HG02678 (cell line): Measurements from ENCODE around the gene TGFA.

Experiments used
- ATAC-seq: cut with Tn5 transposase; IDR thresholded peaks from one replicate; pipeline ENCODE4 v1.9.1; 2021; ENCODE audit warnings: mild to moderate bottlenecking, moderate library complexity; ENCODE audit not compliant: unreplicated experiment

The TGFA gene

DNA sequence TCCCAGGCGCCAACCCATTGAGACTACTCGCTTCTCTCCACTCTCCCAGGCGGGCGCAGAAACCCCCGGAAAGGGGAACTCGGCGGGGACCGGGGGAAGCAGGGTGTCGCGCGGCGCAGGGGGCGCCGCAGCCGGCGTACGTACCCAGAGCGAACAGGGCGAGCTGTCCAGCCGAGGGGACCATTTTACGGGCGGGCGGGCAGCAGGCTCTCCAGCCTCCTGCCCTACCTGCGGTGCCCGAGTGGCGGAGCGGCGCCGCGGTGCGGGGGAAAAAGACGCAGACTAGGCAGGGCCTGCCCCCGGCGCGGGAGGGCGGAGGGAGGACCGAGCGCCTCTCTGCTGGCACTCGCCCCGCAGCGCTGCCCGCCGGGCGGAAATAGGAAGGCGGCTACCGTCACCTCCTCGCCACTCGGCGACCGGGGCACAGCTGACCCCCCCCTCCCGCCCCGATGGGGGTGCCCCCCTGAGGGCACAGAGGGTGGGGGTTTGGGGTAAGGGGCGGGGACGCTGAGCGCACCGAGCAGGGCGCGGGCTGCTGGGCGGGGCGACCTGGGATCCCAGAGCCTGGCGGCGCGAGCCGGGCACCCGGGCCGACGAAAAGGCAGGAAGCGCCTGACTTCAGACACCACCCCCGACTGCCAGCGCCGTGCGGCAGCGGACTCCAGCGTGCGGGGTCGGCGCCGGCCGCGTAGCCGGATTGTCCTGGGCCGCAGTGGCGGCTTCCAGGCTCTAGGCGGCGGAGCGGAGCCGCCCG lies at the start of gene TGFA:
TGFA (minus strand) TSS at position 243 of the 754 bp plus-strand sequence; CDS start at position 184, 59 bp downstream.
- peak; percentile 74 for ATAC-seq

DNA sequence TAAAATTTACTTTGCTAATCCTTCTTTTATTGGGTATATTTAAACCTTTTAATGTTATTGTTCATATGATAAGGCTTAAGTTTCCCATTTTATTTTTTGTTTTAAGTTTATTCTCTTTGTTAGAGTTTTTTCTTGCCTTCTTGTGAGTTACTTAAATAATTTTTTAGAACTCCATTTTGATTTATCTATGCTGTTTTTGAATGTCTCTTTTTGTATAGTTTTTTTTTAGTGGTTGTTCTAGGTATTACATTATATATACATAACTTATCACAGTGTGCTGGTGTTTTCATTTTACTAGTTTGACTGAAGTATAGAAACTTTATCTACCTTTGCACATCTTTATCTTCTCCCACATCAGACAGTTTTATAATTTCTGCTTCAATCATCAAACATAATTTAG lies 49.4 kb upstream of the TGFA start:
- ATAC-seq, result no peak

DNA sequence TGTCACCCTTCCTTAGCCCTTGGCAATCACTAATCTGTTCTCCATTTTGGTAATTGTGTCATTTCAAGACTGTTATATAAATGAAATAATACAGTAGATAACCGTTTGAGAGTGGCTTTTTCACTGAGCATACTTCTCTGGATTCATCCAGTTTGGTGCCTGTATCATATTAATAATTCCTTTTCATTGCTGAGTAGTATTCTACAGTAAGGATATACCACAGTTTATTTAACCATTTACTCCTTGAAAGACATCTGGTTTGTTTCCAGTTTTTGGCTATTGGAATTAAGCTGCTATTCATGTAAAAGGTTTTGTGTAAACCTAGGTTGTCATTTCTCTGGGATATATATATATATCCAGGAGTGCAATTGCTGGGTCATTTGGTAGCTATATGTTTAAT lies 44.6 kb upstream of the TGFA start:
- ATAC-seq, result no peak

DNA sequence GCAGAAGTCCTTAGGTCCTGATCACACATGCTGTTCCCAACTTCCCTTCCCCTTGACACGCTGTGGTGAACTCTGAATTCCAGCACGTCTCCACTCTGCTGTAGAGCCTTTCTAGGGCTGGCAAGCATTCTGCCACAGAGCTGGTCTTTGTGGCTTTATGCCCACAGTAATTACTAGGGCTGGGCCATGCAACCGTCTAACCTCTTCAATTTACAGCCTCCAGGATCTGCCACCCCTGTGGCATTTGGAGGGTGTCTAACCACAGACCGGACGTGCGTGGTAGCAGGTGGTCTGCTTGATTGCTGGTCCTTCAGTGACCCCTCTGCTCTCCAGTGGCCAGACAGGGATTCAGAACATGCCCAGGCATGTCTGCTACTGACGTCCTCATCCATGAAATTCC lies 43.1 kb upstream of the TGFA start:
- ATAC-seq, result no peak

DNA sequence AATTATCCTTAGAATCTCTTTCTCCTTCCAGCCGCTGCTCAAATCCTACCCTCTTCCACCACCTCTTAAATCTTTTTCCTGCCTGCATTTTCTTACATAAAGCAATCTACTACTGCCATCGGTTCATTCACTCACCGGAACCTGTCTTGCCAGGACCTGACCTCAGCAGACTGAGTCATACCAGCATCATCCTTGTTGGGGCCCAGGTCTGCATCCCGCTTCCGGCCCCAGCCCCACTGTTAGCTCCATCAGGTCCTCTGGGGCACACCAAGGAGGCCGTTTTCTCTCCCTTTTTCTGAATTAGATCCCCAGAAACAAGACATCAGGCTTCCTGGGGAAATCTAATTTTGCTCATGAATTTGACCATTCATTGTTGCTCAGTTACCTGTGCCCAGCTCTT lies 42.7 kb upstream of the TGFA start:
- ATAC-seq, result no peak

- no peak for ATAC-seq
These were observed 29.5 kb upstream of the TGFA start for GRCh38 chr2:70583091-70583490.

DNA sequence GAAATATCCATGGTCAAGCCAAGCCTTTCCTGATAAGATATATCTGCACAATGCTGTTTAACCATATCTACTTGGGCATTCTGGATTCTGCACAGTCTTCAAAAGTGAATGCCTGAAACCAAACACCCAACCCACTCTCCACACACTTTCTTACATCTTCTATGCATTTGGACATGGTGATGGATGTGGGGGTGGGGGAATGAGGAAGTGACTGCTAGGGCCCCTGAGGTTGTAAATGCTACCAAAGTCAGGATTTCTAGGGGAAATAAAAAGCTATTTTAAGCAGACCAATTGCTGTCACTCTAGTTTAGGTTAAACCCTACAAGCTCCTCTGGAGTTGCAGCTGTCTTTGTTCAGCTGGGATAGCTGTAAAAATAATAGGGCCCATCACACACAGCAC lies 26.7 kb upstream of the TGFA start:
- ATAC-seq, result no peak

DNA sequence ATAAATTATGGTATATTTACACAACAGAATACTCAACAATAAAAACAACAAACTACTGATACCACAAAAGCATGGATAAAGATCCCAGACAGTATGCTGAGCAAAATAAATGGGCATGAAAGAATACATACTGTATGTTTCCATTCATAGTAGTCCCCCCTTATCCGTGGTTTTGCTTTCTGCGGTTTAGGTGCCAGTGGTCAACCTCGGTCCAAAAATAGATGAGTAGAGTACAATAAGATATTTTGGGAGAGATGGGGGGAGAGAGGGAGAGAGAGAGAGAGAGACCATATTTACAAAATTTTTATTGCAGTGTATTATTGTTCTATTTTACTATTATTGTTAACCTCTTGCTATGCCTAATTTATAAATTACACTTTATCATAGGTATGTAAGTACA lies 21.0 kb upstream of the TGFA start:
- ATAC-seq, result no peak

DNA sequence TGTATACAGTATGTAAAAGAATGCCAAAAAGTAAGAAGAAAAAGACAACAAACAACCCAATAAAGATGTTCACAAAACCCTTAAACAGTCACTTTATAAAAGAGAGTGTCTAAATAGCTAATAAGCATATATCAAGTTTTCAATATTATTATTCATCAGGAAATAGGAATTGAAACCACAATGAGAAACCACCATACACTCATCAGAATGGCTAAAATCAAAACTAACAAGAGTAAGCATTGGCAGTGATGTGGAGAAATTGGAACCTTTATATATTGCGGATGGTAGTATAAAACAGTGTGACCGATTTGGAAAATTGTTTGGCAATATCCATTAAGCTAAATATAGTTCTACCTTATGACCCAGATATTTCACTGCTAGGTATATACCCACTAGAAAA lies 20.5 kb upstream of the TGFA start:
- ATAC-seq, result no peak

DNA sequence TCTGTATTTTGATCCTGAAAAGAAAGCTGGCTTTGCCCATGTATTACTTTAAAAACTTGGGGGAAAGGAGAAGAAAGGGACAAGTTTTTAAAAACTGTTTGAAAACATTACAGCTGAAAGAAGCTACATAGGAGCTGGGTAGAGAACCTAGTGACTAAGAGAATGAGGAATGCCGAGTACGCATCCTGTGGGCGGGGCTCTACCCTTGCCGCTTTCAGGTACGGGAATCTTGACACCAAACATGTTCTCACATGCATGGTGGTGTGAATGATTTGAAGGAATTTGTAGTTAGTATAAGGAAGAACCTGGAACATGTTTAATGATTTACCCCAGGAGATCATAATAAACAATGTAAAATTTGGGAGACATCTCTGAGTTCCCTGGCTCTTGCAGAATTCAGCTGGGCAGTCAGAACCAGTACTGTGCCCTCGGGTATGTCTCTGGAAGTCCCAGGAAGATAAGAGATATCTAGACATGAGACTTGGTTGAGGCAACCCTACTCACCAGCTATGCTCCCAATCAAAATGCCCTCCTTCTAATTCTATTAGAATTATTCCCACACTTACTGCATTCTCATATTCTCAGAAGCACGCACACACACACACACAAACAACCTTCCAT lies 16.5 kb upstream of the TGFA start:
- ATAC-seq, result no peak

- ATAC-seq, result no peak
These were observed 15.9 kb upstream of the TGFA start for GRCh38 chr2:70569559-70569958.

DNA sequence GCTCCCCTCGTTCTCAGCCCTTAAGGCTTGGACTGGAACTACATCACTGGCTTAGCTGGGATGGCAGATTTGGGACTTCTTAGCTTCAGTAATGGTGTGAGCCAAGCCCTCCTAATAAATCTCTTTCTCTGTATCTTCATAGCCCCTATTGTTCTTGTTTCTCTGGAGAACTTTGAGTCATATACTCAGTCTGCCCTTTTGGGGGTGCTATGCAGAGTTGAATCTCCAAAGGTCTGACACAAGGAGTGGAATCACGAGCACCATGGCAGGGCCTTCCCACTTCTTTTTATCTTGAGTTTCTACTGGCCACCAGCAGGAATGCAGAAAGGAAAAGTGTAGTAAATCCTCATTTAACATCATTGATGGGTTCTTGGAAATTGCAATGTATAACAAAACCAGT lies 13.3 kb upstream of the TGFA start:
- ATAC-seq, result no peak

DNA sequence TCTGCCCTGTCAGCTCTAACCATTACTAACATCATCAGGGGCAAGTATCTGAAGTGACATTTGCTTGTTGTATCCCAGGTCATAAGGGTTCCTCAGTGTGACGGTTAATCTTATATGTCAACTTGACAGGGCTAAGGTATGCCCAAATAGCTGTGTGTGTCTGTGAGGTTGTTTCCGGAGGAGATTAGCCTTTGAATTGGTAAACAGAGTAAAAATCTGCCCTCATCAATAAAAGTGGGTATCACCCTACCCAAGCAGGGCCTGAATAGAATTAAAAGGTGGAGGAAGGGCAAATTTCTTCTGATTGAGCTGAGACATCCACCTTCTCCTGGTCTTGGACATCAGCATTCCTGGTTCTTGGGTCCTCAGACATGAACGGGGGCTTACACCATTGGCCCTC lies 12.8 kb upstream of the TGFA start:
- ATAC-seq, result no peak

DNA sequence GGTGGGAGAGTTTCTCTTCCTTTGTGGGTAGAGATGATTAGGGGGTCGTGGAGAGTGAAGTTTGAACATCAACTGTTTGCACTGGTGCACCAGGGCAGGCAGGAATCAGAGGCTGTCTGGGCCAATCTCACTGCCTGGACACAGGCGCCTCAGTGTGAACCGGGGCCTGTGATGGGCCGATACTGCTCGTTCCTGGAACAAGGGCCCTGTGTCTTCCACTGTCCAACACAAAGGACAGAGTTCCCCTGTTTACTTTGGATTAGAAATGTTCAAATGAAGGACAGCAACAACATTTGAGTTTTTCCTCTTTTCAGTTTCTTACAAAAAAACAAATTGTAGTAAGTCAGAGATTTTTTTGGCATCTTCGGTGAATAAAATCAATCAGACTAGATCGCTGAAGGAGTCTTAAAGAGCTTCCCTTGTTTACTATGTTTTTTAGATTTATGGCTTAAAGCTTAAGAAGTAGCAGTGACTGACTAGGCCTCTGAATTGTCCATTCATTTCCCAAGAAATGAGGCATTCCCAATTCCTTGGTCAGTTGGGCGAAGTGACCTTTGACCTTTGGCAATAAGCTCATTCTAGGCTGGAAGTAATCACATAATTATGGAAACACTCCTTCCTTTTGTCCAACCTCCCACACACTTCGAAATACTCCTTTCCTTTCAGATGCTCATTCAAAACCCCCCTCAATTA lies 11.6 kb upstream of the TGFA start:
- ATAC-seq, result no peak

DNA sequence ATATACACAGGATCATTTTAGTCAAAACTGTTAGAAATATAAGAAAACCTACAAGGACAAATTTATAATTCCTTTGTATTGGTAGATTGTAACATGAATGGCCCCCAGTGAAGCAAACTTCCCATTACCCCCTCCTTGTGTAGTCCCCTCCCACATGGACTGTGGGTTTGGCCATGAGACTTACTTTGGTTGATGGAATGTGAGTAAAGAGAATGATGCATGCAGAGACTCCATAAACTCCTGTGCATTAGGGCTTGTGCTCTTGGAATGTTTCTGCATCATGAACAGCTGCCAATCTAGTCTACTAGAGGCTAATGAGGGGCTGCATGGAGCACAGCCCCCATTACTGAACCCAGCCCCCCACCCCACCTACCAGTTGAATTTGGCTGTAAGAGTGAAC lies 8.3 kb upstream of the TGFA start:
- no peak for ATAC-seq

DNA sequence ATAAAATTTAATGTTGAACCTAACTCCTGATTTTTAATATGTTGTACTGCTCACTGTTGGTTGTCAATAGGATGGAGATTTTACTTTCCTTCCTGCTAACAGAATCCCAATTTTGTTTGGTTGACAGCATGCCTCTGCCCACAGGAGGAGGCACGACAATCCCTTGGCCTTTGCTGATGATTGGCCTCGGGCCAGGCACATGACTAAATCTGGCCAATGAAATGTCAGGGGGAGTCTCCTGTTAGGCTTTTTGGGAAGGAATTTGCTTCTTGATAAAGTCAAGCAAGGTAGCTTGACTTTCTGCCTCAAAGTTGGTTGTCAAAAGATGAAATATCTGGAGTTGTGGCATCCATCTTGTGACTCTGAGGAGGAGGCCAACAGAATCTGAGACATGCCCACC lies 6.8 kb upstream of the TGFA start:
- ATAC-seq, result no peak

DNA sequence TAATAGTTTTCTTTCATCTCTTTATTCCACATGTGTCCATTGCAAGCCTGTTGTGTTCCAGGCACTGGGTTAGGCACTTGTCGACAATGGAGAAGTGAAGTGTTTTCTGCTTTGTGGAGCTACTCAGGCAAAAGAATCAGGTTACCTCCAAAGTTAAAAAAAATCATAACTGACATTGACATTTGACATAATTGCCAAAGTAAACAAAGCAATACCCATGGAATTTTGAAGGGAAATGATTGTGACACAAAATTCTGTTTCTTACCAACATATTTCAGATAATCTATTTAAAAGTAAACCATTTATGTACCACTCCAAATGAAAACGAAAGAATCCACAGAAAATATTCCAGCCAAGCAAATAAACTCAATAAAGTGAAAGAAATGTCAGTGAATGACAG lies 6.4 kb upstream of the TGFA start:
- ATAC-seq, result no peak

DNA sequence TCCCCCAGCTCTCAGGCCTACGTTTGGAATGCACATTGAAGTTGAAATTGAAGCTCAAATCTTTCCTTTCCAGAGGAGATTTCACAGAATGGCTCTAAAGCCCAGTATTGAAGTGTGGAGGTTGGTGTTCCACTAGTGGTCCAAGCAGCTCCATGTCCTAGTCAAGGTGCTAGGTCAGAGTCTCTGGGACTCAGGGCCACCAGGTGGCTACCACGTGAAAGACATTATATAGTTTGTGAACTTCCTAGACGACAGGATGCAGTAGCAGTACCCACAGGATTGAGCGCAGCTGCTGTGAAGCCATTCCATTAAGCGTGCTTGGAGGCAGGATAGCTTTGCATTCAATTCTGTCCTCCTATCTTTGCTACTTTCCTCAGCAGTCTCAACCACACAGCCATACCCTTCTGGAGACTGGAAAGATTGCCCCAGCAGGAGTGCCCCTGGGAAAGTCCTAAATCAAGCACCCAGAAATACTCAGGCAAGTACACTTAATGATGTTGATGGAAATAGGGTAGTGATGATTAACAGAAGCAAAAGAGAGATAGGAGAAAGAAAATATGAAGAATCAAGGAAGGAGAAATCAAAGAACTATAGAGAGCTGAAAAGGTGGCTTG lies 4.7 kb upstream of the TGFA start:
- no peak for ATAC-seq

DNA sequence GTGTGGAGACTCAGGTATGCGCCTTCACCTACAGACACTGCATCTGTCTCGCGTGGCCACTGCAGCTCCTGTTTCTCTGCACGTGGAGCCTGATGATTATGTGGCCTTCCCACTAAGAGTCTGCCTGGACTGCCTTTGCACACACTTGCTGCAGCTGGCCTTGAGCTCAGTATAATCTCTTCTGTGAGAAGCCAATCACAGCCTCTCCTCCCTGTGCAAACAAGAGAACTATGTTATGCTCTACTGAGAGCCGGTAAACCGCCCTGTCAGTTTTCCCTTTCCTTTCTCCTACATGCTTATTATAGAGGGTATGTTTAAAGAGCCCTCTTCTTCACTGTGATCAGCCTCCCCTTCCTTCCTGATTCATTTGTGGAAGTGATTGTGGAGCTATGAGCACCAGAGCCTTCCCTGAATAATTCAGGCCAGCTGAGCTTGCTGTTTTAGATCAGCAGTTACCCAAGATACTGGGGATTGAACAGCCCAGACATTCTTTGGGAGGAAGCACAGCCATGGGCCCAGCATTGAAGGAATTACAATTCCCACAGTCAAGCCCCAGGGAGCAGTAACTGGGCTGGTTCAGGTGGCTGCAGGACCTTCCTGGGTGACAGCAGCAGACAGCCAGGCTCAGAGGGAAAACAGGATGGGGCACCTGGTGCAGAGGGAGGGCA lies 3.7 kb upstream of the TGFA start:
- no peak for ATAC-seq

- ATAC-seq, result no peak
These were observed 3.0 kb upstream of the TGFA start for GRCh38 chr2:70556608-70557007.

- ATAC-seq, result no peak
These were observed 789 bp upstream of the TGFA start for GRCh38 chr2:70554338-70554892.
